Measurements from ENCODE around the gene PTH2R.
"Not testable (repeated sequence)": the region's sequence is repeated elsewhere in the genome, so short reads cannot be mapped to it uniquely, and the experiment has no call there.

The PTH2R gene

GRCh38 chr2:208509586-208509985 is 103.0 kb downstream of the PTH2R start:
- CTCF ChIA-PET, result interaction anchor here (0.9 kb wide), 1 partner anchor 21 kb away, joined by 4 read pairs; no protein-coding TSS in a partner anchor
- POLR2A ChIA-PET (ENCODE audit: low non-redundant PET), result no interaction called here
- H3K27ac ChIP-seq, result no peak overlapping the region
- DNase-seq (ENCODE audit: low spot score), result no peak
- TF ChIP-seq CTCF (conservative IDR thresholded peaks at IDR 0.05; ENCODE audit: low read depth), result no peak

GRCh38 chr2:208511016-208511415 is 104.4 kb downstream of the PTH2R start:
- H3K27ac ChIP-seq, result no peak overlapping the region
- TF ChIP-seq CTCF (conservative IDR thresholded peaks at IDR 0.05; ENCODE audit: low read depth), result no peak
- CTCF ChIA-PET, result no interaction called here
- DNase-seq (ENCODE audit: low spot score), result no peak
- POLR2A ChIA-PET (ENCODE audit: low non-redundant PET), result no interaction called here

- H3K27ac ChIP-seq, result no peak overlapping the region
- ChIA-PET POLR2A (ENCODE audit: low non-redundant PET) (no interaction called here), CTCF (no interaction called here)
- no peak for TF ChIP-seq CTCF (conservative IDR thresholded peaks at IDR 0.05; ENCODE audit: low read depth)
- no peak for DNase-seq (ENCODE audit: low spot score)
Observed at GRCh38 chr2:208511573-208511972, 105.0 kb downstream of the PTH2R start.

GRCh38 chr2:208515099-208515498 is 108.5 kb downstream of the PTH2R start:
- no peak overlapping the region for H3K27ac ChIP-seq
- CTCF ChIA-PET, result no interaction called here
- no peak for DNase-seq (ENCODE audit: low spot score)
- TF ChIP-seq CTCF (conservative IDR thresholded peaks at IDR 0.05; ENCODE audit: low read depth), result no peak
- POLR2A ChIA-PET (ENCODE audit: low non-redundant PET), result no interaction called here

GRCh38 chr2:208523069-208523468 is 116.5 kb downstream of the PTH2R start:
- CTCF ChIA-PET; DNase-seq (ENCODE audit: low spot score); POLR2A ChIA-PET (ENCODE audit: low non-redundant PET); H3K27ac ChIP-seq: not testable (repeated sequence)

GRCh38 chr2:208525165-208525564 is 118.6 kb downstream of the PTH2R start:
- CTCF ChIA-PET, result interaction anchor here (0.6 kb wide), 1 partner anchor 144 kb away, joined by 3 read pairs; no protein-coding TSS in a partner anchor
- DNase-seq (ENCODE audit: low spot score); H3K27ac ChIP-seq; POLR2A ChIA-PET (ENCODE audit: low non-redundant PET): not testable (repeated sequence)

- no peak overlapping the region for H3K27ac ChIP-seq
- no peak for DNase-seq (ENCODE audit: low spot score)
- CTCF ChIA-PET, result interaction anchor here (0.6 to 1.0 kb wide), 2 partner anchors 13 to 1805 kb away, joined by 3 to 4 read pairs; no protein-coding TSS in a partner anchor
Observed at GRCh38 chr2:208529796-208530195, 123.2 kb downstream of the PTH2R start.

More at GRCh38 chr2:208529796-208530195, 123.2 kb downstream of the PTH2R start:
- no peak for TF ChIP-seq CTCF (conservative IDR thresholded peaks at IDR 0.05; ENCODE audit: low read depth)
- POLR2A ChIA-PET (ENCODE audit: low non-redundant PET), result no interaction called here
